Colonic mucosa (tissue), 4 donors: Measurements from ENCODE around the gene AGBL4. TPM values are rescaled to one million over a fixed set of nuclear protein-coding genes. Genes with fewer than 3 reads are reported as not detected.
"Not testable (repeated sequence)": the region's sequence is repeated elsewhere in the genome, so short reads cannot be mapped to it uniquely, and the experiment has no call there.

Experiments used
- DNase-seq: peaks from one replicate; pipeline ENCODE4 v3.0.0-alpha.2; 2020
- H3K27ac ChIP-seq: fragments of 200-600 bp; one replicate; pipeline ENCODE4 v1.8.0; 2021
- H3K27me3 ChIP-seq: fragments of 200-600 bp; one replicate; pipeline ENCODE4 v1.8.0; 2021
- H3K36me3 ChIP-seq: fragments of 200-600 bp; one replicate; pipeline ENCODE4 v1.8.0; 2021
- H3K4me1 ChIP-seq: fragments of 200-600 bp; one replicate; pipeline ENCODE4 v1.8.0; 2021; ENCODE audit warnings: mild to moderate bottlenecking
- H3K4me3 ChIP-seq: fragments of 200-600 bp; one replicate; pipeline ENCODE4 v1.8.0; 2021
- H3K9ac ChIP-seq, 2 donors: one replicate each; pipeline ENCODE4 v1.7.0; 2013; ENCODE audit warnings: control low read depth in 2 of 2, low read depth in 2 of 2, low read length in 2 of 2
- H3K9me3 ChIP-seq: fragments of 200-600 bp; one replicate; pipeline ENCODE4 v1.8.0; 2021
- intact Hi-C: fragments of 100-400 bp; cut with DNase I; formaldehyde crosslinking; loops from one replicate; pipeline ENCODE4 v1.14.1; 2022
- total RNA-seq, 2 donors: library from RNA; stranded (reverse); fragmentation: NEBNext Ultra II Directional in 1 of 2; extraction: Animal tissue kit (Norgen Biotek cat#: 25700) in 1 of 2; gene quantifications; one replicate each; pipeline ENCODE4 v1.2.1, GENCODE V29; 2021
- TF ChIP-seq, protein P1 (sequence below): fragments of 200-600 bp; IDR thresholded peaks from one replicate; pipeline ENCODE4 v1.8.0; 2022; ENCODE audit warnings: antibody characterized with exemption, mild to moderate bottlenecking
- donor health status: healthy.
- donor health status: DM: no; HTN: no; CAD: no.
- donor health status: DM: no; HTN: no; CAD: no.

The AGBL4 gene
- total RNA-seq, 2 donors from 2014 or later: 0.24 to 0.30 TPM

DNA sequence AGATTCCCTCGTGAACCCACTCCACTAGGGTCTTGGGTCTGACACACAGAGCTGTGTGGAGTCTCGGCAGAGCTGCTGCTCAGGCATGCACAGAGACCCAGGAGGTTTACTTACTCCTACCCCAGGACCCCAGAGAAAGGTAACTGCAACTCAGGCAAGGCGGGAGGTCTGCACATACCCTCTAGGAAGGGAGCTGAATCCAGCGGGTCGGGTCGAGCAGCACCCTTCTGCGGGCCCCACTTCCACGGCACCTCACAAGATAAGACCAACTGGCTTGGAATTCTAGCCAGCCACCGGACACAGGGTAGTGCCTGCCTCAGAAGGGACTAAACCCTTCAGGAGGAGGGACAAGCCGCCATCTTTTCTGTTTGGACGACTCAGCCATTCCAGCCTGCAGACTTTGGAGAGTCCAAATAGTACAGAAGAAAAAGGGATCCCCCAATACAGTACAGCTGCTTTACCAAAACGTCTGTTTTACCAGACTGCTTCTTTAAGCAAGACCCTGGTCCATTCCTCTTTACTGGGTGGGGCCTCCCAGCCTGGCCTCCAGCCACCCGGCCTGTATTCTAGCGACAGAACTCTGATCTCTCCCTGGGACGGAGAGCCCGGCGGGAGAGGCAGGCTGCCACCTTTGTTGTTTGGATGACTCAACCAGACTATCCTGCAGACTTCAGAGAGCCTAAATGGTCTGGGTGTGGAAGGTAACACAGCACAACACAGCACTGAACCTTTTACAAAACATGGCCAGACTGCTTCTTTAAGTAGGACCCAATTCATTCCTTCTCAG is 692.5 kb downstream of the AGBL4 start:
- Histone ChIP-seq H3K9me3 (no peaks in the 10 kb centered on the region), H3K27ac (no peak overlapping the region), H3K36me3 (no peaks in the 10 kb centered on the region), H3K4me1 (no peaks in the 10 kb centered on the region), H3K27me3 (no peaks in the 10 kb centered on the region), H3K4me3 (no peak overlapping the region), H3K9ac (no peak overlapping the region)
- no peak for DNase-seq
- TF ChIP-seq, protein P1, sequence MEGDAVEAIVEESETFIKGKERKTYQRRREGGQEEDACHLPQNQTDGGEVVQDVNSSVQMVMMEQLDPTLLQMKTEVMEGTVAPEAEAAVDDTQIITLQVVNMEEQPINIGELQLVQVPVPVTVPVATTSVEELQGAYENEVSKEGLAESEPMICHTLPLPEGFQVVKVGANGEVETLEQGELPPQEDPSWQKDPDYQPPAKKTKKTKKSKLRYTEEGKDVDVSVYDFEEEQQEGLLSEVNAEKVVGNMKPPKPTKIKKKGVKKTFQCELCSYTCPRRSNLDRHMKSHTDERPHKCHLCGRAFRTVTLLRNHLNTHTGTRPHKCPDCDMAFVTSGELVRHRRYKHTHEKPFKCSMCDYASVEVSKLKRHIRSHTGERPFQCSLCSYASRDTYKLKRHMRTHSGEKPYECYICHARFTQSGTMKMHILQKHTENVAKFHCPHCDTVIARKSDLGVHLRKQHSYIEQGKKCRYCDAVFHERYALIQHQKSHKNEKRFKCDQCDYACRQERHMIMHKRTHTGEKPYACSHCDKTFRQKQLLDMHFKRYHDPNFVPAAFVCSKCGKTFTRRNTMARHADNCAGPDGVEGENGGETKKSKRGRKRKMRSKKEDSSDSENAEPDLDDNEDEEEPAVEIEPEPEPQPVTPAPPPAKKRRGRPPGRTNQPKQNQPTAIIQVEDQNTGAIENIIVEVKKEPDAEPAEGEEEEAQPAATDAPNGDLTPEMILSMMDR: no peak
- intact Hi-C loops: no loop called here

DNA sequence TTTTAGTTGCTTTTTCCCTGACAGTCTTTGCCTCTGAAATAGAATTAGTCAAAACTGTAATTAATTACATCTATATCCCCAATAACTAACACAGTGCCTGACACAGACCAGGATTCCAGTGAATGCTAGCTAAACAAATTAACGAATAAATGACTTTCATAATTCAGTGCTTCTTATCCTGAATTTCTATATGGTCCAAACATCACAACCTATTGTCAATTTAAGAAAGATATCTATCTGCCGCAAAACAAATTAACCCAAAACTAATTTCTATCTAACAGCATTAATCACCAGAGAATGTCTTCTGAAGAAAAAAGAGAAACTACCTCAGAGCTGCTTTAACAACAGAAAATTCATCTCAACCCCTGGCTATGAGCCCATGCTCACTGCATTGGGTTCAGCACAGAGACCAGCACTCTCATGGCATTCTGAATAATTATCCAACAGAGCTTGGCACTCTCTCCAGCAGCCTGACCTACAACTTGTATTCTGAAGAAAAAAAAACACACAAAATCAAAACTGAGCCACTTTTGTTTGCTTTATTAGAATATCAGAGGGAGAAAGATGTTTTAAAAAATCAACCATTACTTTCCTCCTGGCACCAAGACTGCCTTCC is 699.7 kb downstream of the AGBL4 start:
- no peaks in the 10 kb centered on the region for H3K27me3 ChIP-seq
- no peak for DNase-seq

DNA sequence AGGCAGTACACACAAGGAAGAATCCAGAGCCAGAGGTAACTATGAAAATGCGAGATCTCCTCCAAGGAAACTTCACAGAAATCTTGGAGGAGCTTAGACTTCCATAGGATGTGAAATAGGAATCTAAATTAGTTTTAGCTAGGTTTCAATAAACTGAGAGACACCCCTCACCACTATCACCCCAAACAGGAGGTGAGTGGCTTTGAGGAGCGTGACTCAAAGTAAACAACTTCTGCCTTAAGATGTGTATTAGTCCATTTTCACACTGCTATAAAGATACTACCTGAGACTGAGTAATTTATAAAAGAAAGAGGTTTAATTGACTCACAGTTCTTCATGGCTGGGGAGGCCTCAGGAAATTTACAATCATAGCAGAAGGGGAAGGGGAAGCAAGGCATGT is 703.3 kb downstream of the AGBL4 start:
- H3K4me3 ChIP-seq, H3K36me3 ChIP-seq, H3K4me1 ChIP-seq, H3K27me3 ChIP-seq, H3K9me3 ChIP-seq, DNase-seq, H3K27ac ChIP-seq, H3K9ac ChIP-seq, intact Hi-C loops: not testable (repeated sequence)

More for the DNA sequence above, 699.7 kb downstream of the AGBL4 start:
- H3K36me3 ChIP-seq: no peaks in the 10 kb centered on the region
- intact Hi-C loops: no loop called here
- no peak overlapping the region for H3K27ac ChIP-seq
- no peaks in the 10 kb centered on the region for H3K9me3 ChIP-seq
- H3K9ac ChIP-seq: no peak overlapping the region
- no peaks in the 10 kb centered on the region for H3K4me1 ChIP-seq
- H3K4me3 ChIP-seq: no peak overlapping the region
- TF ChIP-seq, protein P1: no peak

DNA sequence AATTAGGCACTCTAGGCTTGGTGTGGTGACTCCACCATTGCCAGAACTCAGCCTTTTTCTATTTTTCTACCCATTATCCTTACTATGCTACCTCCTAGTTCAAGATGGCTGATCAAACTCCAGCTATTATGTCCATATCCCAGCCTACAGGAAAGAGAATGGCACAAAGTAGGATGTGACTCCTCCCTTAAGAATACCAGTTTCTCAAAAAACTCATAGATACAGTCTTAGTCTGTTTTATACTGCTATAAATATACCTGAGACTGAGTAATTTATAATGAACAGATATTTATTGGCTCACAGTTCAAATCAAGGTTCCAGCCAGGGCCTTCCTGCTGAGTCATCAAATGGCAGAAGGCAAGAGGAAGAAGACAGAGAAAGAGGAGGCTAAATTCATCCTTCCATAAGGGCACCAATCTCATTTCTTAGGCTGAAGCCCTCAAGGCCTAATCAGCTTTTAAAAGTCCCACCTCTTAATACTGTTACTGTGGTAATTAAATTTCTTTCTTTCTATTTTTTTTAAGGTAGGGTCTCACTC is 704.3 kb downstream of the AGBL4 start:
- no peaks in the 10 kb centered on the region for H3K27me3 ChIP-seq
- TF ChIP-seq, protein P1: no peak
- DNase-seq: no peak
- no peak overlapping the region for H3K9ac ChIP-seq
- no peaks in the 10 kb centered on the region for H3K4me1 ChIP-seq
- no peaks in the 10 kb centered on the region for H3K9me3 ChIP-seq
- intact Hi-C loops: no loop called here
- H3K4me3 ChIP-seq: no peak overlapping the region
- H3K27ac ChIP-seq: no peak overlapping the region
- H3K36me3 ChIP-seq: no peaks in the 10 kb centered on the region

DNA sequence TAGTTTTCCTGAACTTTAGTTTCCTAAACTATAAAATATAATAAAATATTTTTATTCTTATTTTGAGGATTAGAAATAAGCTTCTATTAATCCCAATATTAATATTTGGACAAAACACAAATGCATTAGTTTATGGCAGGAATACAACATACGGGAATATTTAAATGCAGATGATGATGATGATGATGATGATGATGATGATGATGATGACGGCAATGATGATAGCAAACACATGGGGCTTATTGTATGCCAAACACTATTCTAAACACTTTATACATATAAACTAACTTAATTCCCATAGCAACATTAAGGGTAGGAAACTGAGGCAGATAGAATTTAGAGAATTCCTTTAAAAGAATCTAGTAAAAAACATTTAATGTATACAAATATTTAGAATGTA is 705.5 kb downstream of the AGBL4 start:
- no peaks in the 10 kb centered on the region for H3K4me1 ChIP-seq
- no peak overlapping the region for H3K4me3 ChIP-seq
- no peaks in the 10 kb centered on the region for H3K27me3 ChIP-seq
- H3K9me3 ChIP-seq: no peaks in the 10 kb centered on the region
- TF ChIP-seq, protein P1: no peak
- no peak for DNase-seq
- H3K9ac ChIP-seq: no peak overlapping the region
- H3K36me3 ChIP-seq: no peaks in the 10 kb centered on the region
- H3K27ac ChIP-seq: no peak overlapping the region
- intact Hi-C loops: no loop called here

DNA sequence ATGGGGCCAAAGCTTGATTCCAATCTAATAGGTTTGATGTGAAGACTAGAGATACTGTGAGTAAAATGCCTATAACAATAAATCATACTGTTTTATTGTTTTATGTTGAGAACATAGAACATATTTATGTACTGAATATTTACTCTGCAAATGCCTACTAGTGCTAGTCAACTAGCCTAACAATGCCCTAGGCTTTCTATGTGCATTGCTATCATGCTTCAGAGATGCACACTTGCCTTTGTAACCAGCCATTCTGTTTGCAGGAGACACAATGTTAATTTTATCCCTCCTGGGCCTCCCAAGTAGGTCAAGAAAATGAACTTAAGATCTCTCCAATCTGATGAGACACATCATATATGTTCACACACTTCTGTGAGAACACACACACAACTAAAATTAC is 716.3 kb downstream of the AGBL4 start:
- no peak for DNase-seq
- Histone ChIP-seq H3K4me1 (no peaks in the 10 kb centered on the region), H3K9ac (no peak overlapping the region), H3K36me3 (no peaks in the 10 kb centered on the region), H3K4me3 (no peak overlapping the region), H3K27me3 (no peaks in the 10 kb centered on the region), H3K27ac (no peak overlapping the region), H3K9me3 (no peaks in the 10 kb centered on the region)
- intact Hi-C loops: no loop called here
- TF ChIP-seq, protein P1: no peak
